Mucosa of stomach (tissue), 1 donor: ENCODE data around the gene PTK6.

ENCODE experiments used
- H3K27me3 ChIP-seq: one replicate; pipeline ENCODE4 v1.7.0; 2013; ENCODE audit warnings: mild to moderate bottlenecking, low read length; ENCODE audit not compliant: control insufficient read depth, insufficient read depth
- H3K36me3 ChIP-seq: one replicate; pipeline ENCODE4 v1.7.0; 2013; ENCODE audit warnings: low read length; ENCODE audit not compliant: control insufficient read depth, insufficient read depth
- H3K4me1 ChIP-seq: one replicate; pipeline ENCODE4 v1.7.0; 2013; ENCODE audit warnings: mild to moderate bottlenecking, low read length; ENCODE audit not compliant: control insufficient read depth, insufficient read depth
- H3K4me3 ChIP-seq: one replicate; pipeline ENCODE4 v1.7.0; 2013; ENCODE audit warnings: low read length
- H3K9ac ChIP-seq: one replicate; pipeline ENCODE4 v1.7.0; 2013; ENCODE audit warnings: mild to moderate bottlenecking, low read length, moderate library complexity
- H3K9me3 ChIP-seq: one replicate; pipeline ENCODE4 v1.7.0; 2013; ENCODE audit warnings: mild to moderate bottlenecking, low read length, moderate library complexity; ENCODE audit not compliant: control insufficient read depth
- donor health status: Pancreatic carcinoma.

The PTK6 gene

GRCh38 chr20:63513207-63513606 is 24.0 kb downstream of the PTK6 start:
- Histone ChIP-seq H3K27me3 (peaks cover 4% of the 10 kb centered on the region), H3K9me3 (no peaks in the 10 kb centered on the region), H3K36me3 (no peaks in the 10 kb centered on the region), H3K4me3 (no peak overlapping the region), H3K9ac (no peak overlapping the region), H3K4me1 (no peaks in the 10 kb centered on the region)

- Histone ChIP-seq H3K9me3 (no peaks in the 10 kb centered on the region), H3K4me3 (no peak overlapping the region)
Measured at GRCh38 chr20:63509088-63509564, 28.1 kb downstream of the PTK6 start.

GRCh38 chr20:63508072-63508768 is 29.0 kb downstream of the PTK6 start:
- peaks cover 22% of the 10 kb centered on the region for H3K27me3 ChIP-seq
- H3K4me3 ChIP-seq, result no peak overlapping the region
- H3K9ac ChIP-seq, result no peak overlapping the region
- H3K9me3 ChIP-seq, result no peaks in the 10 kb centered on the region
- no peaks in the 10 kb centered on the region for H3K36me3 ChIP-seq
- no peaks in the 10 kb centered on the region for H3K4me1 ChIP-seq

More at GRCh38 chr20:63509088-63509564, 28.1 kb downstream of the PTK6 start:
- Histone ChIP-seq H3K36me3 (no peaks in the 10 kb centered on the region), H3K4me1 (no peaks in the 10 kb centered on the region), H3K9ac (no peak overlapping the region), H3K27me3 (peaks cover 16% of the 10 kb centered on the region)

DNA sequence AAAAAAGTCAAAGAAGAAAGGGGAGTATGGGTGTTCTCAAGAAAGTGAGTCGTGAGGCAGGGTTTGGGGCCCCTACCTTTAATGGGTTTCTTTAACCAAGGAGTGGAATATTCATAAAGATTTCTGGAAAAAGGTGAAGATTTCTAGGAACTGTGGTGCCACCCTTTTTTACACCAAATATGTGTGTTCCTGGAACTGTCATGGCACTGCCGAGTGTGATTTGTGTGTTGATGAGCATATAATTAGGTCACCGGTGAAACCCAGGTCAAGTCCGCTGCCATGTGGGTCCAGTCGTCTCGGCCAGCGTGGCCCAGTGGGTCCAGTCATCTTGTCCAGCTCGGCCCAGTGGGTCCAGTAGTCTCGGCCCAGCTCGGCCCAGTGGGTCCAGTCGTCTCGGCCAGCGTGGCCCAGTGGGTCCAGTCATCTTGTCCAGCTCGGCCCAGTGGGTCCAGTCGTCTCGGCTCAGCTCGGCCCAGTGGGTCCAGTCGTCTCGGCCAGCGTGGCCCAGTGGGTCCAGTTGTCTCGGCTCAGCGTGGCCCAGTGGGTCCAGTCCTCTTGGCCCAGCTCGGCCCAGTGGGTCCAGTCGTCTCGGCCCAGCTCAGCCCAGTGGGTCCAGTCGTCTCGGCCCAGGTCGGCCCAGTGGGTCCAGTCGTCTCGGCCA is 30.0 kb downstream of the PTK6 start:
- H3K4me1 ChIP-seq, result no peaks in the 10 kb centered on the region
- no peak overlapping the region for H3K9ac ChIP-seq
- no peaks in the 10 kb centered on the region for H3K36me3 ChIP-seq
- H3K27me3 ChIP-seq, result peaks cover 30% of the 10 kb centered on the region
- H3K9me3 ChIP-seq, result no peaks in the 10 kb centered on the region
- no peak overlapping the region for H3K4me3 ChIP-seq

GRCh38 chr20:63505723-63506122 is 31.5 kb downstream of the PTK6 start:
- no peak overlapping the region for H3K4me3 ChIP-seq
- H3K36me3 ChIP-seq, result no peaks in the 10 kb centered on the region
- peaks cover 34% of the 10 kb centered on the region for H3K27me3 ChIP-seq
- no peak overlapping the region for H3K9ac ChIP-seq
- H3K4me1 ChIP-seq, result no peaks in the 10 kb centered on the region
- H3K9me3 ChIP-seq, result no peaks in the 10 kb centered on the region

- Histone ChIP-seq H3K9ac (no peak overlapping the region), H3K4me1 (no peaks in the 10 kb centered on the region), H3K4me3 (no peak overlapping the region), H3K27me3 (peaks cover 35% of the 10 kb centered on the region), H3K36me3 (no peaks in the 10 kb centered on the region), H3K9me3 (no peaks in the 10 kb centered on the region)
Measured at GRCh38 chr20:63505281-63505680, 31.9 kb downstream of the PTK6 start.

DNA sequence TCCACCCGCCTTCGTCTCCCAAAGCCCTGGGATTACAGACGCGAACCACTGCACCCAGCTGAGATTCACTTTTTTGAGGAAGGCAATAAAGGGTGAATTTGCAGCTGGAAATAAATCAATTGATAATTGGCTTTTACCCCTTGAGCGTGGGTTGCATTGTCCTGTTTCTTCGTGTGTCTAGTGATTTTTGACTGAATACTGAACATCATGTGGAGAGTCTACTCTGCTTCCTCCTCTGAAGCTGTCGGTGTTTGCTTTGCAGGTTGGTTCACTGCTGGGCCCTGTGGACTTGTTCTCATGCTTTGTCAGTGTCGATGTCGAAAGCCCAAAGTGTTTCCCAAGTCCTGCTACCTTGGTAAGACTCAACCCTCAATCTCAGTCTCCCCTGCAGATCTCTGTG is 32.5 kb downstream of the PTK6 start:
- no peak overlapping the region for H3K9ac ChIP-seq
- H3K9me3 ChIP-seq, result no peaks in the 10 kb centered on the region
- peaks cover 42% of the 10 kb centered on the region for H3K27me3 ChIP-seq
- H3K4me1 ChIP-seq, result no peaks in the 10 kb centered on the region
- no peaks in the 10 kb centered on the region for H3K36me3 ChIP-seq
- no peak overlapping the region for H3K4me3 ChIP-seq

GRCh38 chr20:63503524-63503923 is 33.7 kb downstream of the PTK6 start:
- H3K9ac ChIP-seq, result no peak overlapping the region
- peaks cover 42% of the 10 kb centered on the region for H3K27me3 ChIP-seq
- H3K36me3 ChIP-seq, result no peaks in the 10 kb centered on the region
- H3K4me3 ChIP-seq, result no peak overlapping the region
- no peaks in the 10 kb centered on the region for H3K4me1 ChIP-seq
- H3K9me3 ChIP-seq, result no peaks in the 10 kb centered on the region

- Histone ChIP-seq H3K9me3 (no peaks in the 10 kb centered on the region), H3K4me3 (no peak overlapping the region), H3K9ac (no peak overlapping the region), H3K27me3 (peaks cover 48% of the 10 kb centered on the region), H3K36me3 (no peaks in the 10 kb centered on the region), H3K4me1 (peaks cover 8% of the 10 kb centered on the region)
Measured at GRCh38 chr20:63502671-63503172, 34.5 kb downstream of the PTK6 start.

GRCh38 chr20:63501818-63502670 is 35.1 kb downstream of the PTK6 start:
- Histone ChIP-seq H3K9me3 (no peaks in the 10 kb centered on the region), H3K9ac (no peak overlapping the region), H3K4me1 (peaks cover 9% of the 10 kb centered on the region), H3K27me3 (peaks cover 49% of the 10 kb centered on the region), H3K4me3 (no peak overlapping the region), H3K36me3 (no peaks in the 10 kb centered on the region)

- Histone ChIP-seq H3K36me3 (no peaks in the 10 kb centered on the region), H3K27me3 (peaks cover 52% of the 10 kb centered on the region), H3K4me3 (no peak overlapping the region), H3K4me1 (peaks cover 9% of the 10 kb centered on the region), H3K9me3 (no peaks in the 10 kb centered on the region), H3K9ac (no peak overlapping the region)
Measured at GRCh38 chr20:63500902-63501817, 36.0 kb downstream of the PTK6 start.
